ENCODE measurements around the gene SLC25A10.
A peak's percentile ranks its signal among the peaks of the same experiment; 100 is the strongest.
"Not testable (repeated sequence)": the region's sequence is repeated elsewhere in the genome, so short reads cannot be mapped to it uniquely, and the experiment has no call there.

Gene SLC25A10

DNA sequence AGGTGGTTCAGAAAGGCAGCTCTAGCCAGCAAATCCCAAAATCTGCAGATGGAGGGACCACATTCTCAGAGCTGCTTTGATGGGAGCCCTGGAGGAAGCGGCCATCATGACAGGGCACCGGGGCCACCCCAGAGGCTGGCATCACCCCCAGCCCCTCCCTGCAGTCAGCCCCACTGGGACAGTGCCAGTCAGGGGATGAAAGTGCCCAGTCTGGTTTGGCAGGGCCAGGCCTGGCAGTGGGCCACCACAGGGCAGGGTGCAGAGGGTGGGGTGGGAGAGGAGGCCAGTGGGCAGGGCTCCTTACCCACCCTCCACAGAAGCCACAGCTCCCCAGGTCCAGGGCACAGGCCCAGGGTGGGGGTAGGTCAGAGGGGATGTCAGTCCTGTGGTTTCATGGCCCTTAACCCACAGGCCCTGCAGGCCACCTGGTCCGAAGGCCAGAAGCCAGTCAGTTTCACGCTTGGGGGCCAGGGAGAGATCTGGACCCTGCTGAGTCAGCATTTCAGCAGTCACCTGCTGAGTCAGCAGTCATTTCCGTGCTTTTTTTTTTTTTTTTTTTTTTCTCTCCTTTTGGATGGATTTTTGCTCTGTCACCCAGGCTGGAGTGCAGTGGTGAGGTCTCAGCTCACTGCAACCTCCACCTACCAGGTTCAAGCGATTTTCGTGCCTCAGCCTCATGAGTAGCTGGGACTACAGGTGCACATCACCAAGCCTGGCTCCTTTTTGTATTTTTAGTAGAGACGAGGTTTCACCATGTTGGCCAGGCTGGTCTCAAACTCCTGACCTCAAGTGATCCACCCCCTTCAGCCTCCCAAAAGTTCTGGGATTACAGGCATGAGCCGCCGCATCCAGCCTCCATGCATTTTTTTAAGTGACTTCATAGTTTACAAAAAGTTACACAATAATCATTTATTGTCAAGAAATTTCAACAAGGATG lies 10.4 kb downstream of the SLC25A10 start:
- DNase-seq: peak; percentile 38

DNA sequence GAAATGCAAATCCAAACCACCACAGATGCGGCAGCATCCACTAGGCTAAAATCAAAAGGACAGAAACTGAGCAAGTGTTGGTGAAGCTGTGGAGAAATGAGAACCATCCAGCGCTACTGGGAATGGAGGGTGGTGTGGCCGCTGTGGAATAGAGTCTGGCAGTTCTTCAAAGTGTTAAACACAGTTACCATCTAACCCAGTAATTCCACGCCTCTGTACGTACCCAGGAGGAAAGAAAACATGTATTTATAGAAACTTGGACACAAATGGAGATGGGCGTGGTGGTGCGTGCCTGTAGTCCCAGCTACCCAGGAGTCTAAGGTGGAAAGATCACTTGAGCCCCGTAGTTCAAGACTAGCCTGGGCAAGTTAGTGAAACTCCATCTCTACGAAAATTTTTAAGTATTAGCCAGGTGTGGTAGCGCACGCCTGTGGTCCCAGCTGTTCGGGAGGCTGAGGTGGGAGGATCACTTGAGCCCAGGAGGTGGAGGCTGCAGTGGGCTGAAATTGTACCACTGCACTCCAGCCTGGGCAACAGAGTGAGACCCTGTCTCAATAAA lies 11.6 kb downstream of the SLC25A10 start:
- DNase-seq: peak; percentile 53

DNA sequence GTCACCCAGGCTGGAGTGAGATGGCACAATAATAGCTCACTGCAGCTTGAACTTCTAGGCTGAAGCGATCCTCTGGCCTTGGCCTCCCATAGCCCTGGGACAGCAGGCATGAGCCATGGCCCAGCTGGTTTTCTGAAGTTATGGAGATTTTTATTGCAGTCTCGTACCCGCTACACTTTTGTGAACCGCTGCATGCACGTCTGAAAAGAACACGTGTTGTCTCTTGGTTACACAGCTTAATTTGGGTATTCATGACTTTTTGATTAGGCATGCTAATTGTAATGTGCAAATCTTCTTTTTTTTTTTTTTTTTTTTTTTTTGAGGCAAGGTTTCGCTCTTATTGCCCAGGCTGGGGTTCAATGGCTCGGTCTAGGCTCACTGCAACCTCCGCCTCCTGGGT lies 13.4 kb downstream of the SLC25A10 start:
- no peak for DNase-seq

DNA sequence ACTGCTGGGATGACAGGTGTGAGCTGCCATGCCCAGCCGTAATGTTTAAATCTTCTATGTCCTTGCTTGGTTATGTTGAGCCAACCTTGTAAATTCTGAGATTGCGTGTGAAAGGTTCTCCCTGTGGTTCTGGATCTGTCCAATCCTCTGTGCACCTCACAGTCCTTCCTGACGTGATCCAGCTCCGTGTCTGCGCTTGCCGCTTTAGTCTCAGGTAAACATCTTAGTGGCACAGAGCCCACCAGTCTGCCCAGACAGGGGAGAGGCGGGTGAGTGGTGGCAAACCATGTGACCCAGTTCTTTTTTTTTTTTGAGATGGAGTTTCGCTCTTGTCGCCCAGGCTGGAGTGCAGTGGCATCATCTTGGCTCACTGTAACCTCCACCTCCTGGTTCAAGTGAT lies 13.9 kb downstream of the SLC25A10 start:
- no peak for DNase-seq

DNA sequence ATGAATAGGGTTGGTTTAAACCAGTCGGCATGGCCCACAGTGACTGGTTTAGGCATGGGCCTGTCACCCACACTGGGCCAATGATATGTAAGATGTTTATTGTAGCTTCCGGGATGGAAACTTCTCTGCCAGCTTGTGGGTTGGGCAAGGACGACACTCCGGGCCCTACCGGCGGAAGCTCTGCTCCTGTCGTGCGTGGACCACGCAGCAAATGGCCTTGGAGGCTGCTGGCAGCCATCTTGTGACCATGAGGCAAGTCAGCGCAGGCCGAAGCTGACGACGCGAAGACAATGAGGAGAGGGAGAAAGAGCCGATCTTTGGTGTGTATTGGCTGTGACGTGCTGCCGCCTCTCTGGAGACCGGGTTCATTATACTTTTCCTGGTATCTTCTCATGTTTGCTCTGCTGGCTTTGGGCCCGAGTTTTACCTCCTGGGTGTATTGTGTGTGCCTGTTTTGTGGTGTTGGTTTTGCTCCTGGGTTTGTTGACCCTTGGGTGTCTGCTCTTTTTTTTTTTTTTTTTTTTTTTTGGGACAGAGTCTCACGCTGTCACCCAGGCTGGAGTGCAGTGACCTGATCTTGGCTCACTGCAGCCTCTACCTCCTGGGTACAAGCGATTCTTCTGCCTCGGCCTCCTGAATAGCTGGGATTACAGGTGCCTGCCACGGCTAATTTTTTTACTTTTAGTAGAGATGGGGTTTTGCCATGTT lies 15.4 kb downstream of the SLC25A10 start:
- DNase-seq: peak; percentile 82

DNA sequence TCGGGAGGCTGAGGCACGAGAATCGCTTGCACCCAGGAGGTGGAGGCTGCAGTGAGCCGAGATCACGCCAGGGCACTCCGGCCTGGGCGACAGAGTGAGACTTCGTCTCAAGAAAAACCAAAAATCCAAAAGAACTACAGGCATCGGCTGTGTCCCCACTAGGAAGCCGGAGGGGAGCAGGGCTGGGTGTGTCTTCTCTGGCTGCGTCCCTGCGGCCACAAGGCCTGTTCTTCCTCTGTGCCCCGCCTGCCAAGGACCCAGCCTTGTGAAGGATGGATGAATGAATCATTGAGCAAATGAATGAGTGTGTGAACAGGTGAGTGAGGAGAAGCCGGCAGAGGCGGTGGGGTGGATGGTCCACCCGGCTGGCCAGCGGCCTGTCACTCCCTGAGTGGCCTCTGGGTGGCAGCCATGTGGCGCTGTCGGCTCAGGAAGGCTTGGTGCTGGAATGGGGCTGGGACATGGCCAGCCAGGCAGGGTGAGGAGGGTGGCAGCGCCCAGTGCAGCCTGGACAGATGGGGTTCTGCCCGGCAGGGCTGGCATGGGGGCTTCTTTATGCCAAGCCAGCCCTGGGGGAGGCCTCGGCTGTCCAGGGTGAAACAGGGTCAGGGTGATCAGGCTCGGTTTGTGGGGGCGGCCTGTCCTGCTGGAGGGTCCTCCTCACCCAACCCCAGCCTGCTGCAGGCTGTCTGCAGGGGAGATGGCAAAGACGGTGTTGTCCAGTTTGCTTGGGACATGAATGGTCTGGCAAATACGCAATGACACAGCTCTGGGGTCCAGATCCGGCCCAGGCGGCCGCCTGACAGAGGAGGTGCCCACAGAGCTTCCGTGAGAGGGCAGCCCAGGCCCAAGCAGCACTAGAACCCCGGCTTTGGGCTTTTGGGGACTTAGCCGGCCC lies 21.7 kb downstream of the SLC25A10 start:
- peak; percentile 83 for DNase-seq

DNA sequence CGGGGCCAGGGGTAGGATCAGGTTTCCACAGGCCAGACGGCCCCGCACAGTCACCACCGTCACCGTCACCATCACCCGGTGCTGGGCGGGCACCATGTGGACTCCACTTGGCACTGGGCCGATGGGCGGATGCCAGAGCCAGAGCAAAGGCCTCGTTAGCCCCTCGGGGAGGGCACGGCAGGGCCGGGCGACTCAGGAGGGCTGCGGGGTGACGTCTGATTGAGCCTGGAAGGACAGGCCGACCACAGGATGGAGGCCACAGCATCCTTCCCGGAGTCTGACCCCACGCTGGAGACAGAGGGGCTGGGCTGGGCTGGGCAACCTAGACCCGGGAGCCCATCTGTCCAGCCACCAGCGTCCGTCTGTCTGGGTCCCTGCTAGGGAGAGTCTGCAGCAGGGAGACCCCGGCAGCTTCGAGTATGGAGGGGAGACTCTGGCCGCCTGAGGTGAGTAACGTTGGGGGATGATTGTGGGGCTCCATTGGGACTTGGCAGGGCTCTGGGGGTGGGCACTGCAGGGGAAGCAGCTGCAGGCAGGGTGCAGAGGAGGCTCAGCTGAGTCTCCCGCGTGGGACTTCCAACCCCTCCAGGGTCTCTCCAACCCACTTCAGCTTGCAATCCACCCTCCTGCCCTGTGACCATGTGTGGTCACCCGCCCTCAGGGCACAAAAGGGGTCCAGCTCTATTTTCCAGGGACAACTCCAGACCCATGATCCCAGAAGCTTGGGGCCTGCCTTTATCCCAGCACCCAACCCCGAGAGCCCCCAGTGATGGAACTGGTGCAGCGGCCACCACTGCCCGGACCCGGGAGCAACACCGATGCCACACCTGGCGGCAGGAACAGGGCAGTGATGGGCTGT lies 22.6 kb downstream of the SLC25A10 start:
- peak; percentile 66 for DNase-seq

DNA sequence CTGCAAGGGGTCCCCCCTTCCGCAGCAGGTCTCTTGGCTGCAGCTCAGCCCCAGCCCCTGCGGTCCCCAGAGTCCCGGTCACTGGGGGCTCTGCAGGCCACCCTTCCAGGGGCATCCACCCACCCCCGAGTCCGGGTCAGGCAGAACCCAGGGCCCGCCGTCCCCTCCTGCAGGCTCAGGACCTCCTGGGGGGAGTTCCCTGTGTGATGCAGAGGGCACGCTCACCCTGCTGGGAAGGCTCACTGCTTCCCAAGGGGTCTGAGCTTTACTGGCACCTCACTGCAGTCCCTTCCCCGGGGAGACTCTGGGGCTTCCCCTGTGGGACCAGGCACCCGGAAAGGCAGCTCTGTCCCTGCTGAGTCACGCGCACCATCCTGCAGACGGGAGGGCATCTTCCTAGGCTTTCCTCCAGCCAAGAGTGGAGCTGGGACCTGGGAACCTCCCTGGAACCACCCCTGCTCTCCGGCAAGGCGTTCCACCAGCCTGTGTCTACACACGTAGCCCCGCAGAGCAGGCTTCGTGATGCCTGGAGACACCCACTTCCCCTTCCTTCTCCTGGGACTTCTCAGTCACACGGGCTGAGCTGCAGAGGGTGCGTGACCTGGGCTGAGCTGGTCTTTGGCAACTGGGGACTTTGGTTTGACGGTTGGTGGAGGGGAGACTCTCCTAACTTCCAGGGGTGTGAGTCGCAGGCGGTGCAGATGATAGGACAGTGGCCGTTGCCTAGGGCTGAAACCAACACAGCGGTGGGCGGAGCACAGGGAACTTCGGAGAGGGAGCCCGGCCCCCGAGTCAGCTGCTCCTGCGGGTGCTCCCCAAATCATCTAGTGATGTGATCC lies 23.4 kb downstream of the SLC25A10 start:
- DNase-seq: peak; percentile 79

DNA sequence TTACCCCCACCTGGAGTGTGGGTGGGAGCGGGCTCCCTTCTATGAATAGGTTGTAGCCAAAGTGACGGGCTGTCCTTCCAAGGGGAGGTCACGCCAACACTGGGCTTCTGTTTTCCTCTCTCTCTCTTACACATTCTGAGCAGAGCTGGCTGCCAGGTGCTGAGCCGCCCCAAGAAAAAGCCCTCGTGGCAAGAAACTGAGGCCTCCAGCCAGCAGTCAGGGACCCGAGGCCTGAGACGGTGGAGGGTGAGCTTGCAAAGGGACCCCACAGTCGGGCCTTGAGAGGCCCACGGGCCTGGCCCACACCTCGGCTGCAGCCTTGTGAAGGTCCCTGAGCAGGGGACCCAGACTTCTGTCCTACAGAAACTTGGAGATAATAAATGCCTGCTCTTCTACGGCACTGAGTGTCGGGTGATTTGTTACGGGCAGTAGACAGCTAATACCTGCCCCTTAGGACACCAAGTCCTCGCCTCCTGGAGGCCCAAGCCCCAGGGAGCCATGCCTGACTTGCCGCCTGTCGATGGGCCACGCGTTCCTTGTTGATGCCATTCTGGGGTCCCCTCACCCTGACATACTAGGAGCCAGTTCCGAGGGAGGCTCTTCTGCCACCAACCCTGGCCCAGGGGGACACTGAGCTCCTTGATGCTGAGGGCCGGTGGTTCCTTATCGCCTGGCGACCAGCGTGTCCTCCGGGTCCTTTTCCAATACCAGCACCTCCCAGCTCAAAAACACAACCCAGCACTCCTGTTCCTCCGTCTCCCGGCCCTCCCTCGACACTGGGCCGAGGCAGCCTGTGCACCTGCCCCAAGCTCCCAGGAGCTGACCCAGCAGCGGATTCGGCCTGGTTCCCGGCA lies 26.1 kb downstream of the SLC25A10 start:
- DNase-seq: no peak

DNA sequence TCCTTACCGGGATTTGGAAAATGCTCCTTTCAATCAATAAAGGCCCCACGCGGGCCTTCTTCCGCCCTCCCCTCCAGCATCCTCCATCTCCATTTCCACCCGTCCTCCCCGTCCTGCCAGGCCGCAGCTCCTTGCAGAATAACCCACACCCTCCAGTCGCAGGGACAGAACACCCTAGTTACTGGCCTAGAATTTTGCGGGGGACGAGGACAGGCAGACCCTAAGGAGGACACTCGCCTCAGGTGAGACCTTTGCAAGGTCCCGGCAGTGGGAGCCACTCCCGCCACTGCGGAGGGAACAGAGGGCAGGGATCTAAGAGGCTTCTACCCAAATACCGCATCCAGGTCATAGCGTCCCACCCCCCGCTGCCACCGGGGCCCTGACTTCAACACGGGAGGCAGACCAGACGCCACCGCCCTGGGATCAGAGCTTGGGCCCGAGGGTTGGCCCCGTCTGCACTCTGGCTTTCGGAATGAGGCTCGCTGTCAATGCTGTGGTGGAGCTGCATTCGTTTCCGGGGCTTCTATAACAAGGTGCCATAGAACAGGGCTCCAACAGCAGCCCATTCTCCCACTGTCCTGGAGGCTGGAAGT lies 26.8 kb downstream of the SLC25A10 start:
- DNase-seq: no peak

DNA sequence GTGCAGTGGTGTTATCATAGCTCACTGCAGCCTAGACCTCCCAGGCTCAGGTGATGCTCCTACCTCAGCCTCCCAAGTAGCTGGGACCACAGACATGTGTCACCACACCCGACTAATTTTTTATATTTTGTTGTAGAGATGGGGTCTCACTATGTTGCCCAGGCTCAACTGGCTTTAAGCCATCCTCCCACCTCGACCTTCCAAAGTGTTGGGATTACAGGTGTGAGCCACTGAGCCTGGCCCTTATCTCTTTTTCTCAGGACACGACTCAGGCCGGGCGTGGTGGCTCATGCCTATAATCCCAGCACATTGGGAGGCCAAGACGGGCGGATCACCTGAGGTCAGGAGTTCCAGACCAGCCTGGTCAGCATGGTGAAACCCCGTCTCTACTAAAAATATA lies 27.5 kb downstream of the SLC25A10 start:
- DNase-seq: not testable (repeated sequence)

DNA sequence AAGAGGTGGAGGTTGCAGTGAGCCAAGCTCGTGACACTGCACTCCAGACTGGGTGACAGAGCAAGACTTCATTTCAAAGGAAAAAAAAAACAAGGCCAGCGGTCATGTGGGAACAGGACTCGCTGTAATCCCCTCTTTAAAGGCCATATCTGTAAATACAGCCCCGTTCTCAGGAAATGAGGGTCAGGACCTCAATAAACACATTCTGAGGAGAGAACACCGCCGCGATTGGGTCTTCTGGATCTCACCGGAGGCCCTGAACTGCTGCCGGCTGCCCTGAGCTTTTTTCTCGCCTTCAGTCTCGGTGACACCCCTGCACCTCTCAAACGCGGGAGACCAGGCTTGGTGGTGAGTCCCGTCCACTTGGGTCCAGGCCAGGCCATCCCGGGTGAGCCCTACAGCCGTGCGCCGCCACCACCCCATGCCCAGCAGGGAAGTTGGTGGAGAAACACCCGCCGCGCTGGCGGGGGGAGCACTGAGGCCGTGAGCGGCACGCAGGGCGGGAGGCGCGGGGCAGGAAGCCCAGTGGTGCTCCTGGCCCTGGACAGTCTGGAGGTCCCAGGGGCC lies 28.4 kb downstream of the SLC25A10 start:
- DNase-seq: no peak

DNA sequence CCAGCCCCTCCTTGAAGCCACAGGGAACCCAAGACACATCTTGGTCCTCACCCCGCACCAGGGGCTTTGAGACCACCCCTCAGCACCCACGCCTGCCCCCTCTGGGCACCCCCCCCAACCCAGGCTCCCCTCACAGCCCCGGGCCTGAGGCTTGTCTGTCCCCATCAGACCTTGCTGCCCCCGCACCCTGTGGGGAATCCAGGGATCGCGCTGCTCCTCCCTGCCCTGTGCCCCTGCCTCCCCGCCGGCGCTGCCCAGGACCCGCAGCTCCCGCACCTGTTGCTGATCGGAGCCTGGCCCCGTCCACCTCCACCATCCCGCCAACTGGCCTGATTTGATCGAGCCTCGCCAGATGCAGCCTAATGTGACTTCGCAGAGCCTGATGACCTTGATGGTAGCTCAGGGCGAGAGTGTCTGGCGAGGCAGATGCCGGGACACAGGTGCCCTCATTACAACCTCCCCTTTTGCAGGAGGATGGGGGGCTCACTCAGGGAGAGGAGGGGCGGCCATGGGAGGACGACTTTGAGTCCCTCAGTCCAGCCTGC lies 29.0 kb downstream of the SLC25A10 start:
- DNase-seq: no peak

DNA sequence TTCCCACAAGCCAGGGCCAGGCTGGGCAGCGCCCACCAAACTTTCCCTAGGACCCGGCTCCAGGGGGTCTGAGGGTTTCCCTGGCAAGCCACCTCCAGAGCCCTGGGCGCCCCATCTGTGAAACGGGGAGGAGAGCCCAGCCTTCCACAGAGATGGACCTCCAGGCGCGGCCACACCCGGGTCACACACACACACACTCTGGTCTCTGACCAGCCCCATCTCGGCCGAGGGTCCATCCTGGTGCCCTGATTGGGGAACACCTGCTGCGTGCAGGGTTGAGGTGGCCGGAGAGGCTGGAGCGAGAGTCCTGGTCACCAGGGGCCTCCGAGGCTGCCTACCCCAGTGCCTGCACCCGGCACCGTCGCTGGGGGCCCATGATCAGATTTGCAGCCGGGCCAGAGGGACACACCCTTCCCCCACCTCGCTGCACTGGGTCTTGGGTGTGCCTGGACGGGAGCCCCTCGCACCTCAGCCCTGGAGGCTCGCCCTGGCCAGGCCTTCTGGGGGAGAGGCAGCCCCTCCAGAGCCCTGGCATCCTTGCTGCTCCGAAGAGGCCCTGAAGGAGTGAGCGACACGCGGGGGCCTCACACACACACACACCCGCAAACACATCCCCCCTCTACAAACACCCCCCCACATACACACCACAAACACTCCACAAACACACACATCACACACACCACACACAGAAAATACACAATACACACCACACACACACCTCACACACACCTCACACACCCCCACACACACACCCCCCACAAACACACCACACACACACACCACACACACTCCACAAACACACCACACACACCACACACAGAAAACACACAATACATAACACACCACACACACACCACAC lies 29.7 kb downstream of the SLC25A10 start:
- no peak for DNase-seq

All from NCI-H69 (cell line).